Cortex of kidney (tissue), 1 donor: Measurements from ENCODE around the gene GNB5.
"Not testable (repeated sequence)": the region's sequence is repeated elsewhere in the genome, so short reads cannot be mapped to it uniquely, and the experiment has no call there.

ENCODE experiments used
- DNase-seq: peaks from one replicate; lab custom pipeline; 2025; lab: John Stamatoyannopoulos, UW

The GNB5 gene

DNA sequence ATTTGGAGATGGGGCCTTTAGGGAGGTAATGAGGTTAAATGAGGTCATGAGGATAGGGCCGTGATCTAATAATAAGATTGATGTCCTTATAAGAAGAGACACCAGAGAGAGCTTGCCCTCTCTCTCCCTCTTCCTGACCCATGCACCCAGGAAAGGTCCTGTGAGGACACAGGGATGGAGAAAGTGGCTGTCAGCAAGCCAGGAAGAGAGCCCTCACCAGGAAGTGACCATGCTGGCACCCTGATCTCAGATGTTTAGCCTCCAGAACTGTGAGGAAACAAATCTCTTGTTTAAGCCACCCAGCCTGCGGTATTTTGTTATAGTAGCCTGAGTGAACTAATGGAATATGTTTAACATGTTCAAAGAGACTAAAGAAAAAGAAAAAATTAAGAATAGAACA lies 15.3 kb upstream of the GNB5 start:
- DNase-seq = no peak

DNA sequence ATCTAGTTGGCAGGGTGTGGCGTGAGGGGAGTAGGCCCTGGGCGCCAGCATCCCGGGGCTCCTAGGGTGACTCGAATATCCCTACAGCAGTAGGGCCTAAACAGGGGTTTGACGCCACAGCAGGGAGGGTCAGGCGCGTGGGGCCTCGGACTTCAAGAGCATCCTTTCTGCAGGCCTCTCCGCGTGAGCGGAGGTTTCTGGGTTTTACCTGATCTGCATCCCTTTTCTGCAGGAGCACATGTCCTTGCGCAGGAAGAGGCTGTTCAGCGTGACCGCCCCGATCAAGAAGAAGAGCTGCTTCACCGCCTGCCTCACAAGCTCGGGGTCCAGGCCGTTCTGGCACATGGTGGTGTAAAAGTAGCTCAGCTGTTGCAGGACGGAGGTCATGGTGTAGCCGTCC lies 13.5 kb upstream of the GNB5 start:
- DNase-seq = no peak

DNA sequence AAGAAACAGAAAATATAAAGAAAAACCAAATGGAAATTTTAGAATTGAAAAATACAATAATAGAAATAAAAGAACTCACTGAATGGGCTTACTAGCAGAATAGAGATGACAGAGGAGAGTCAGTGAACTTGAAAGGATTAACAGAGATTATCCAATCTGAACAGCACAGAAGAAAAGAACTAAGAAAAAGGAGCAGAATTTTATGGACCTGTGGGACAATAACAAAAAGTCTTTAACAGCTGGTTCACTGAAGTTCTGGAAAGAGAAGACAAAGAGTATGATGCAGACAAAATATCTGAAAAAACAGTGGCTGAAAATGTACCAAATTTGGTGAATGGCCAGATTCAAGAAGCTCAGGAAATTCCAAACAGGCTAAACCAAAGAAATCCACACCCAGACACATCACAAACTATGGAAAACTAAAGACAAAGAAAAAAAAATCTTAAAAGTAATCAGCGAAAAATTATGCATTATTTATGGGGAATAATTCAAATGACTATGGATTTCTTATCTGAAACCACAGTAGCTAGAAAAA lies 9.7 kb upstream of the GNB5 start:
- DNase-seq = no peak

DNA sequence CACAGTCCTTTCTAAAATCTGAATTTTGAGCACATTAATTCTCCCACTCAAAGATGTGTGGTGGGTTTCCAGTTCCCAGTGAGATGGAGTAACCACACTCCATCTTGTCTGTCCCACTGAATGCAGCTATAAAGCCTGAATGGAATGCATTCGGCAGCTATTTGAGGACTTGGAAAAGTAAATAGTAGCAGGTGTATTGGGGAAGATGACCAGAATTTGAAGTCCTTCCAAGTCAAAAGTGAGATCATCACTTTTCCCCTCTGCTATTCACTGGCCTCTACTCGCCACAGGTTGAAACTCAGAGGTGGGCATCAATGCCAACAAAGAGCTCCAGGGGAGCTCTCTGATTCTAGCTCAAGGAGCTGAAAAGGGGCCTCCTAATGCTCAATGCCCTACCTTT lies 8.1 kb upstream of the GNB5 start:
- DNase-seq = no peak

DNA sequence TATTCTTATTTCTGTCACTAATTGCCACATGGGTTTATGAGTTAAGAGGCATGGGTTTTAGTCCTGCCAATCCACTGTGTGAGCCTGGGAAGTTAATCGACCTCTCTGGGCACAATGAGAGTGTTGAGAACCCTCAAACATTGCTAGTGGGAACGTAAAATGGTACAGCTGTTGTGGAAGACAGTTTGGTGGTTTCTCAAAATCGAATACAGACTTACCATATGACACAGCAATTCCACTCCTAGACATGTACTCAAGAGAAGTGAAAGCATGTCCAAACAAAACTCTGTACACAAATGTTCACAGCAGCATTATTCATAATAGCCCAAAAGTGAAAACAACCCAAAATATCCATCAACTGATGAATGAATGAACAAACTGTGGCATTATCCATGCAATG lies 5.7 kb upstream of the GNB5 start:
- no peak for DNase-seq

DNA sequence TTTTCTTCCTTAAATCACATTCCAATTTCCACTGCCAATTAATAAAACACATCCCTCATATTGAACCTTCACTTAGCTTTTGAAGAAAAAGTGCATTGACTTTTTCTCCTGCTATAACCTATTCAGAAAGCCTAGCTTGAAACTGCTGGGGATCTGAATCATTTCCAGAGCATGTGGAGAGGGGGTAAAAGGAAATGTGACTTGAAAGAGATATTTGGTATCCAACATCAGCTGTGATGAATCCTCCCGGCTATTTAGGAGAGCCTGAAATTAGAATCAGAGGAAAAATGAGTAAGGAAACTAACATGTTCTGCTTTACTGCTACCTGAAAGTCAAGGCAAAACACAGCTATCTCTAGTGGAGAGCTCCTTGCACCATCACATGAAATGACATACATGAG lies 2.6 kb upstream of the GNB5 start:
- no peak for DNase-seq

DNA sequence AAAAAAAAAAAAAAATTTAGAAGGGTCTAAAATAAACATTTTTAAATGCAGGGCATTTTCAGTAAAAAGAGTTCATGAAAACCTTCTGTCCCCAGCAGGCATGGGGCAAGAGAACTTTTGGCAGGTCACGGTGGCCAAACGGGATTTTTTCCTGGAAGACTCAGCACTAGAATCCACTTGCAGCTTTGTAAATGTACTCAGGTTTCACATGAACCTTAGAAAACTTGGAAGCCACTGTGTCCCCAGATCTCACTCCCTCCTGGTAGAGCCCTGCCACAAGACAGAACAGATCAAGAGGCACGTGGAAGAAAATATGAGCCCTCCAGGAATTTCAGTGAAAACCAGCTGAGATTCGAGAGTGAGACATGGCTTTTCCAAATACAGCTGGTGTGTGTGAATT lies 2.1 kb upstream of the GNB5 start:
- DNase-seq = no peak

DNA sequence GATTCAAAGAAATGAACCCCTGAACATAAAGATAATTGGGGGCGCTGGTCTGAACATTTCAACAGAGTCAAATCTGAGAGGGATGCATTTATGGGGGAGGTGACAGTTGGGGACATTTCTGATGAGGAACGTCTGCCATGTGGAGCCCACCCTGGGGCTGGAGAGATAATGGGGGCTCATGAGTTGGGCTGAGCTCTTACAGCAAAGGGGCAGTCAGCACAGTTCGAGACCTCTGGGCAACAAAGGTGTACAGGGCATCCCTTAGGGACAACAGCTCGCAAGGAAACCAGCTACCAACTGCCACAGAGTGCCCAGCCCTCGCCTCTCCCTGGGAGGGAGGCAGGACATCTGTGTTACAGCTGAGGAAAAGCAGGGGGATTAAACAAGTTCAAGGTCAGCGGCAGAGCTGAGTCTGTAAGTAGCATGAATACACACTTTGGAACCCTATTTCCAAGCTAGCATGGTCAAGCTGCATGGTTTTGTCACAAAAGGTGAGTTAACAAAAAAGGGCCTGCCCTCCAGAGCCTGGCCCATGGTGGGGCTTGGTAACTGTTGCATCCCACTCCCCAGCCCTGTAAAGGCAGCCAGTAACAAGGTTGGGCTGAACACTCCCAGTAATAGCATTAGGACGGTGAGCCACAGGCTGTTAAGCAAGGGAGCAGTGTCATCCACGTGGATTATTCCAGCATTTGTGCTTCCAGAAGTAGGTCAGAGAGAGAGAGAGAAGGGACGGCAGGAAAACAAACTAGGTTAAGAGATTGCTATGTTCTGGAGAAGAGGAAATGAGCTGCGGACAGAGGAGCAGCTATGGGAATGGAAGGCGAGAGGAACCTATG lies 4.3 kb downstream of the GNB5 start:
- DNase-seq = no peak

DNA sequence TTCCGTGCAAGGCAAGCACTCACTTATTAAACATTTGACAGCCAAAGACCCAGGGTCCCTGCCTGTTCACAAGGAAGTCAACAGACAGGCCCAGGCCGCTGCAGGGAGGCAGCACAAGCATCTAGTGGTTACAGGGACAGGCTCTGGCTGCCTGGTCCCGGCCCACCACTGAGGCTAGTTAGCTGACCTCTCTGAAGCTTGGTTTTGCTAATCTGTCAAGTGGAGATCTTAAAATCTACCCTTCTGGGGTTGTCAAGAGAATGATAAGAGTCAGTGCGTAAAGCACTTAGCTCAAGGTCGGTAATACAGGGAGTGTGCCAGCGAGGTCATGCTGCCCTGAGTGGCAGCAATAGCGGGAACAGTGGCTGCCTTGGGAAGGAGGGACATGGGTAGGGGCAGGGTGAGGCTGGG lies 6.0 kb downstream of the GNB5 start:
- no peak for DNase-seq

DNA sequence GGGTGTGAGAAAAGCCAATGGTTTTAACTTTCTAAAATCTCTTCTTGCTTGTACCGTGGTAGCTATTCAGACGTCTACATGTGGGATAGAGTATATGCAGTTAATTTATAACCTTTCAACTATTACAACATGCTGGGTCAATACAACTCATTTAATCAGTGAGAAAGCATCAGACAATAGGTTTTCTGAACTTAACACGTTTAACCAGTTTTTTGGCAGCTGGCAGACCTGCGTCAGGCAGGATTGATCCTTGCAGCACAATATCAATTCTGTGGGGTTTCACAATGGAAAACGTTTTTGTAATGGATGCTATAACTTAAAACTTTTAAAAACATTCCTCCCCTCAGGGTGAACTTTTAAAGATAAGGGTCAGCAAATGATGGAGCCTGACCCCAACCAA lies 6.5 kb downstream of the GNB5 start:
- no peak for DNase-seq

DNA sequence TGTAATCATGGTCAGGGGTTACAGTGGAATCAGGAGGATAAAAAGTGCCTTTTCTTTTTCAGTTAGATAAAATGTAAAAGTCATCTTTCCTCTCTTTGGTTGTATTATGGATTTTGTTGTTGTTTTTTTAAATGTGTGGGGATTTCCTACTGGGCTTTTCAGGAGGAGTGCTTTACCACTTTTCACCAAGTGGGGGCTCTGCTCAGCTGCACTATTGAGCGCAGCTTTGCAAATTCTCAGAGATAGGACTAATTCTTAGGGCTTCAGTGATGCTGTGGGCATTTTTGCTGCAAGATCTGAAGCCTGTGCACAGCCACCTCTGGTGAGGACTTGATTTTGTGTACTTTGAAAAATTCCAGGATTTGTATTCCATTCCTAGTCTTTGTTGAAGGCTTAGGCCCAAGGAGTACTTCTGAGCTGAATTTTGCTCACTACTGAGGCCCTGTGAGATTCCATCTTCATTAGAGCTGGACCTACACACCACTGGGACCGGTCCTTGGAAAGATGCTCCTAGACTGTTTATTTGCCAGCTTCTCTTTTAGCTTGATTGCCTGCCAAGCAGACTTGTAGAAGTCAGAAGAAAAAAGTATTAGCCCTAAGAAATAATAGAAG lies 7.5 kb downstream of the GNB5 start:
- no peak for DNase-seq

DNA sequence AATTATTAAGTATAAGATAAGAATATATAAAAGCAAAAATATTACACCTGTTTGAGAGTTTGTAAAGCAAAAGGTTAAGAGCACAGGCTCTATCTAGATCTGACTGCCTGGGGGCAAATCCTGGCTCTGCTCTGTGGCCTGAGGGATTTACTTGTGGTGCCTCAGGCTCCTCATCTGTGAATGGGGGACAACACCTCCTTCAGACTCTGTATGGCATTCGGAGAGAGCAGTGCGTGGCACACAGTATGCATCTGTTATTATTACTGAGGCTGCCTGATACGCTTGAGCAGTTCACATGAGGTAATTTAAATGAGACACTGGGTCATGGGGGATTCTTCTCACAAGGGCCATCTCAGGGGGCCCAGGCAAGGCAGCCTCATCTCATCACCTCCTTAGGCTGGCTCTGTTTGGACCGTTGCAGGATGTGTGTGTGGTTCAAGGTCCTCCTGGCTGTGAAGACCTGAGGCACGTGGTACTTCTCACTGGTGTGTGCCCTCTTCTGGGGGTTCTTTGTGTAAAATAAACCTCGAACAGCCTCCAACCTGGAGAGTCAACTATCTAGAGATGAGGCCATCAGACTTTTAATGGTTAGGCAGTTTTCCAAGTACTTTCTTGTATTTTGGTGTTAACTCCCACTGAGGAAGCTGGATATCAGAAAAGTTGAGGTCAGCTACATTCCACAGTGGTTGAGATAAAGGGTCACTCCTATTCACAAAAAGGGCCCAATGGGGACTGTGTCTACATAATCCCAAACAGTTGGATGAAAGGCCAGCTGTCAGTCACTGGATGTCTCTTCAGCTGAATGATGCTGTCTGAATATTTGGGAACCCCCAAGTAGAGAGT lies 9.0 kb downstream of the GNB5 start:
- no peak for DNase-seq

DNA sequence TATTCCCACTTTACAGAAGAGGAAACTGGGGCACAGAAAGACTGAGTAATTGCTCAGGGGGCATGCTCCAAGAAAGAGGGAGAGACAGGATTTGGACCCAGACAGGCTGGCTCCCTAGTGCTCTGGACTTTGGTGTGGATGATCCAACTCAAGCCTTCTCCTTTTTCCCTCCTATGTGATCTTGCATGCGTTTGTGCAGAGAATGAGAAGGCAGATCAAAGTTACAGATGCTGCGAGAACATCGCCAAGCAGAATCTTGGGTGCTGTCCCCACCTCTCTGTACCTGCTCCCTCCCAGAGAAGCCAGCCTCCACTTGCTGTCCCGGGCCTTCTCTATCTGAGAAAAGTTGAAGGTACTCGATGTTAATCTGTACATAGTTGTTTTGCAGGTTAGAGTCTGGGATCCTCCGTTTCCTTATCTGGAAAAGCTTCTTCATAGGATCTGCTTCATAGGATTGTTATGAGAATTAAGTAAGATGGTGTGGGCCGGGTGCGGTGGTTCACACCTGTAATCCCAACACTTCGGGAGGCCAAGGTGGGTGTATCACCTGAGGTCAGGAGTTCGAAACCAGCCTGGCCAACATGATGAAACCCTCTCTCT lies 10.2 kb downstream of the GNB5 start:
- no peak for DNase-seq

DNA sequence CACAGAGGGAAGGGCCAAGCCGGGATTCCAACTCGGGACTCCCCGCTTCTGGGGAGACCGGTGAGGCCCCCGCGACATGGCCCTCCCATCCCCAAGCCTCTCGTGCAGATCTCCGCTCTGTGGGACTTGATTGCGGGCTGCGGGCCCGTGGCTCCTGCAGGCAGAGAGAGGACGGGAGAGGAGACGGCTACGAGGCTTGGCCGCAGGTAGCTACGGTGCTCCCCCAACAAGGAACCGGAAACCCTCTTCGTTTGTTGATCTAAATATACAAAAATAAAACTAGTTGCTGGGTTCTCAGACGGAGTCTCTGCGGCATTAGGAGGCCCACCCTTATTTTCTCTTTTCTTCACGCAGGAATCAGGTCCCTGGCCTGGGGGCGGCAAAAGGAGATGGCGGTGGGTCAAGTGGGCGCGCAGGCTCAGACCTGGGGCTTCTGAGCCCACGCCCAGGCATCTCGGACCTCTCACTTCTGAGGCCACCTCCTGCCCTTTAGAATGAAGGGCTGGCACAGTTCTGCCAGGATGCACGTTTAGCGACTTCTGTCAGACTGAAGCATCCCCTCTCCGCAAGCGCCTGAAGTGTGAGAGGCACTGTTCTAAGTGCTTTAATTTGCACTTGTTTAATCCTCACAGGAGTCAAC lies 10.9 kb downstream of the GNB5 start:
- no peak for DNase-seq

DNA sequence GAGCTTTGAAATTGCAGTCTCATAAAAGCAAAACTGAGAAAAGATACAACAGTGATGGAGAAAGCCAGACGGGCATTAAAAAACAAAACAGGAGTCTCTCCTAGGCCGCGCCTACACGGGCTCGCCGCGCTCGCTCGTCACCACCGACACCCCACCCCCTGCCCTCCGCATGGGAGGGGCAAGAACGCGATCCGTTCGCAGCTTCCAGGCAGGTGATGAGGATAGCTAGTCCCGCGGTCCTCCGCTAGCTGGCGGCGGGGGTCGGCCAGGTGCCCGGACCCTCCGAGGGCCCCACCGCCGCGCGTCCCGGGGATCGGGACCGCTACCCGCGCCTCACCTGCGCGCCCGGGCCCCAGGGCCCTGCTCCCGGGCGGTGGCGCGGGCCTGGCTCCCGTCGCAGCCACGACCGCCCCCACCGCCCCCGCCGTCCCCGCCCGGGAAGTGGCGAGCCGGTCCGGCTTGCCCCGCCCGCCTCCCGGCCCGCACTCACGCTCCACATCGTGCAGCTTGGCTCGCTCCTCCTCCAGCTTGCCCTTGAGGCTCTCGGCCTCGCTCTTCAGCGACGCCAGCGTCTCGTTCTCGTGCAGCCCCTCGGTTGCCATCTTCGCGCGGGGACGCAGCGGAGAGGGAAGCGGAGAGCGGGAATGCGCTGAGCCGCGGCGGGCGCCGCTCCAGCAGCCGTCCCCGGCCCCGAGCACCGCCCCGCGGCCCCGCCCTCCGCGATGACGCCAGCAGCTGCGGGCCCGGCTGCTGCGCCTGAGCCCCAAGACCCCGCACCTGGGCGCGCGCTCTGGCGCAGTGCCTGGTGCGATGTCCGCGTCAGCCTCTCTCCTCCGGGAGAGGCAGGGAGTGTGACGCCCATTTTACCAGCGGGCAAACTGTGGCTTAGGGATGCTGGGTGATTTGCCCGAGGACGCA lies 11.7 kb downstream of the GNB5 start:
- DNase-seq = peak; percentile 19

DNA sequence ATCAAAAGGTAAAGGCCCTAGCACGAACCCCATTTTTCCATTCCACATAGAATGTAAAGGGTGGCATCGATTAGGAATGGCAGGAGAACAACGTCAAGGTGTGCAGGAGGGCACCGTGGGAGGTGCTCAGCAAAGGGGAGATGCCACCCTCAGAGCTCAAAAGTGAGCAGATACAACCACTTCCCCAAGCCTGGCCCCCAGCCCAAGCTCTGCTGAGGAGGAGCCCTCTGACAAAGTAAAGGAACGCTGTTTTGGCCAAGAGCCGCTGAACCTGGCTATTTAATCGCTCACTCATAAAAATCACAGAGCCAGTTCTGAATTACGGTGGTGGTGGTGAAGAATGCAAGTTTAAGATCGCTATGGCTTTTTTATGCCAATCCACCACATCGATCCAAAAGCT lies 12.4 kb downstream of the GNB5 start:
- DNase-seq = no peak

DNA sequence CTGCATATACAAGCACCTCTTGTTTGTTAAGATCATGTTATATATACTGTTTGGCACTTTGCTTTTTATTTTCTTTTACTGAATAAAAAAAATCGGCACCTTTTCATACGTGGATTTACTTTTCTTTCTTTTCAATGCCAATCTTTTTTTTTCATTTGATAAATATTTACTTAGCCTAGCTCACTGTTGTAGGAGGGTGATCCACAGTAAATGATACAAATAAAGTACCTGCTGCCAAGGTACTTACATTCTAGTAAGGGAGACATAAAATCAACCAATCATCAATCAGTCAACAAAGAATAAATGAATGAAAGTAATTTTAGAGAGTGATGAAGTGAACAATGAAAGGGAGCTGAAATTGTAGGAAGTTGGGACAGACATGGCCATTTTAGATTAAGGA lies 18.3 kb downstream of the GNB5 start:
- DNase-seq = no peak

DNA sequence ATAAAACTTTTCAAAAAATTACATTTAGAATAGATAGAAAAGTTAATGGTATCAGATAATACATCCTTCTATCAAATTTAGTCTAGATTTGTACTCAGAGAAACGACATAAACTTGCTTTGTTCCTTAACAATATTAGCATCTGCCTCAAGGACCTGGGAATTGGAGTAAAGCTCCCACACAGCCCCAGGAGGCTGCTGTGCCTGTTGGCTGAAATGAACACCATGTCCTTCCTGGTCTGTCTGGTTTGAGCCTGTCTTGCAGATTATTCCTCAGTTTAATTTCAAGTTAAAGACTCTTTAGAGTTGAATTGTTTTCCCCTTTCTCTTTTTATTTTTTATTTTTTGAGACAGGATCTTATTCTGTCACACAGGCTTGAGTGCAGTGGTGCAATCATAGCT lies 19.4 kb downstream of the GNB5 start:
- no peak for DNase-seq

DNA sequence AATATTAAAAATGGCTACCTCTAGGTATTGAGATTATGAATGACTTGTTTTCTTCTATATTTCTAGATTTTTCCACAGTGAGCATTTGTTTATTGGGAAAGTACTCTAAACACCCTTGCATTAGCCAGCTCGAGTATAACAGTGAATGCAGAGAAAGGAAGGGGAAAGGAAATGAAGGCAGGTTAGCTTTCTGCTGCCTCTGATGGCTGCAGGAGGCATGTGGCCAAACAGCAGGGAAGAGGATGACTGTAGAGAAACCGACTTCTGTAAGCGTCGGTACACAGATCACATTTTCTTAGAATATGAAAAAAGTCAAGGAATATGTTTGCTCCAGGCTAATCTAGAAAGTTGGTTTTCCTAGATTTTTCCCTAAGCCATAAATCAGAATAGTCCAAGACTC lies 19.8 kb downstream of the GNB5 start:
- DNase-seq = no peak

DNA sequence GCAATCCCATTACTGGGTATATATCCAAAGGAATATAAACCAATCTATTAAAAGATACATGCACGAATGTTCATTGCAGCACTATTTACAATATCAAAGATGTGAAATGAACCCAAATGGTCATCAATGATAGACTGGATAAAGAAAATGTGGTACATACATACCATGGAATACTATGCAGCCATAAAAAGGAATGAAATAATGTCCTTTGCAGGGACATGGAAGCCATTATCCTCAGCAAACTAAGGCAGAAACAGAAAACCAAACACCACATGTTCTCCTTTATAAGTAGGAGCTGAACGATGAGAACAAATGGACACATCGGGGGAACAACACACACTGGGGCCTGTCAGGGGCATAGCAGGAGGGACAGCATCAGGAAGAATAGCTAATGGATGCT lies 21.0 kb downstream of the GNB5 start:
- DNase-seq = not testable (repeated sequence)
